Activated CD4-positive, alpha-beta T cell treated with anti-CD3 and anti-CD28 coated beads for 48 hours (primary cell): ENCODE measurements around the gene GDF15.
A peak's percentile ranks its signal among the peaks of the same experiment; 100 is the strongest.

Experiments
- DNase-seq: peaks from one replicate; pipeline ENCODE4 v3.0.0-alpha.2; 2020

The GDF15 gene

DNA sequence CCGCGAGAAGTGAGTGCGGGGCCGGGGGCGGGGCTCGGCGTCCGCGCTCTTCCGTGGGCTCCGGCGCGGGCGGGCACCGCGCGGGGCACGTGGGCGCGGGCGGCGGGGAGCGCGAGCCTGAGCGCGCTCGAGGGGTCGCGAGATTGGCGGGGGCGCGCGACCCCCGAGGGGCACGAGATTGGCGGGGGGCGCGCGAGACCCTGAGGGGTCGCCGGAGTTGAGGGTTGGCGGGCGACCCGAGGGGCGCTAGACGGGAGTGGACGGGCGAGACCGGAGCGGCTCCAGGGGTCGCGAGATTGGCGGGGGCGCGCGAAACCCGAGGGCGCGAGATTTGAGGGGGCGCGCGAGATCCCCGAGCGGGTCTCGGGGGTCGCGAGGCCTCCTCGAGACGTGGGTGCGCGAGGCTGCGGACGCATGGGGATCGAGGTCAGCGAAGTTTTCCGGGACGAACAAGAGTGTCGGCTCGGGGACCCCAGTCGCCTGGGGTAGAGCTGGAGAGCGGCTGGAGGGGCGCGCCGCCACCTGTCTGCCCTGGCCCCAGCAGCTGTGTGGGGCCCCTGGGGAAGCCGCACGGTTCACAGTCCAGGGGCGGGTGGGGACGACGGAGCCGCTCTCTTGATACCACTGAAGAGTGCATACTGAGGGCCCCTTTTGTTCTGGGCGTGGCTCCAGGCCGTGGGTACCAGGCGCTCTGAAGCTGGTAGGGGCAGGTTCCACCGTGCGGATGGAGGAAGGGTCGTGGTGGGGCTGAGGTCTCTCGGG lies 33.9 kb downstream of the GDF15 start:
- DNase-seq = peak; percentile 70

DNA sequence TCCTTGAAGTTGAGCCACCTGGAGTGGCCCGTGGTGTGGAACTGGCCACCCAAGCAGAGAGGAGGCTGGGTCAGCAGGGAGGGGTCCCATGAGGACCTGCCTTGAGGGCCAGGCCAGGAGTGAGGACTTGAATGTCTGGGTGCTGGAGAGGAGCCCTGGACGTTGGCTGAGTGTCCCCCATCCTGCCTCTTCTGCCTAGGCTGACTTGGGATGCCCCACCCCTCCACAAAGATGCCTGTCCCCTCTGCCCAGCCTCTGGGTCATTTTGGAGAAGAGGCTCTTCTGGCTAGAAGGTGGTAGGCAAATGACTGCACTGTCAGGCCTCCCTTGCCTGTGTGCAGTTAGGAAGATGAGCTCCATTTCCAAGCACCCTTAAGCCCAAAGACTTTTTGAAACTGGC lies 35.0 kb downstream of the GDF15 start:
- no peak for DNase-seq

DNA sequence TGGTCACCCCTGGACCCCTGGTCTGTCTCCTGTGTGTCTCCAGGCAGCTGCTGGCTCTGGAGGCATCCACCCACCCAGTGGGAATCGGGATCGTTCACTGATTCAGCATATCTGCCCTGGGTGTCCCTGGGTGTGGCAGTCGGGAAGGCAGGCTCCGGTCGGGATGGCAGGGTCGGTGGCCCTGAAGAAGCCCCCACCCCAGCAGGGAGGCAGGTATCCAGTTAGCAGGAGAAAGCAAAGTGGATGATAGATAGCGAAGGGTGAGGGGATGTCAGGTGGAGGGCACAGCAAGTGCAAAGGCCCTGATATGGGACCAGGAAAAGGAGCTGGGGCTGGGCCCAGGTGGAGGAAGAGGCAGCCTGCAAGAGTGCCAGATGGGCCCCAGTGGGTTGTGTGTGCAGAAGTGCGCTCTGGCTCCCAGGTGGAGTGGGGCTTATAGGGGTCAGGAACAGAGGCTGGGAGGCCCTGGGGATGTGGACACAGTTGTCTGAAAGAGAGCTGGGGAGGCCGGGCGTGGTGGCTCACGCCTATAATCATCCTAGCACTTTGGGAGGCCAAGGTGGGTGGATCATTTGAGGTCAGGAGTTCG lies 35.5 kb downstream of the GDF15 start:
- no peak for DNase-seq

DNA sequence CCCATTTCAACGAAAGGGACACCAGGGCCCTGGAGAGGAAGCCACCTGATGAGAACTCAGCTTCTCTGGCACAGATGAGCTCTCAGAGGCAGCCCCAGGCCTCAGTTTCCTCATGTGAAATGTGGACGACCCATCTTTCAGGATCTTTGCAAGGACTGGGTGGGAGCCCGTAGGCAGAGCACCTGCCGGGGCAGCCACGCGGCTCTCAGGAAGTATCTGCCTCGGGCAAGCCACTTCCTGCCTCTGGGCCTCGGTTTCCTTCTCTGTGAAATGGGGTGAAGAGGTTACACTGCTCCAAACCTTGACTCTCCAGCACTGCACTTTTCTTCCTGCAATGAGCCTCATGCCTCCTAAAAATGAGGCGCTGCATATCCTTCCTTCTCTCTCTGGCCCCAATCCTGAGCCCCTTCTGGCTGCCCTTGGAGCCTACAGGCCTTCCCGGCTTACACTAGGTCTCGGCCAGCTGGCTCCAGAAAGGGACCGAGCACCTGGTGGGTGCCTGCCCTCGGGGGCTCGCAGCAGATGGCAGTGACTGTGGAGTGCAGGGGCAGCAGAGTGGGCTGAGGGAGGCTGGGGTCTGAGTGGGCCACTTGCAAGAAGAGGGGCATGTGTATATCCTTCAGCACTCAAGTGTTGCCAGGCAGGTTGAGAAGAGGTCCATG lies 36.7 kb downstream of the GDF15 start:
- DNase-seq = no peak

DNA sequence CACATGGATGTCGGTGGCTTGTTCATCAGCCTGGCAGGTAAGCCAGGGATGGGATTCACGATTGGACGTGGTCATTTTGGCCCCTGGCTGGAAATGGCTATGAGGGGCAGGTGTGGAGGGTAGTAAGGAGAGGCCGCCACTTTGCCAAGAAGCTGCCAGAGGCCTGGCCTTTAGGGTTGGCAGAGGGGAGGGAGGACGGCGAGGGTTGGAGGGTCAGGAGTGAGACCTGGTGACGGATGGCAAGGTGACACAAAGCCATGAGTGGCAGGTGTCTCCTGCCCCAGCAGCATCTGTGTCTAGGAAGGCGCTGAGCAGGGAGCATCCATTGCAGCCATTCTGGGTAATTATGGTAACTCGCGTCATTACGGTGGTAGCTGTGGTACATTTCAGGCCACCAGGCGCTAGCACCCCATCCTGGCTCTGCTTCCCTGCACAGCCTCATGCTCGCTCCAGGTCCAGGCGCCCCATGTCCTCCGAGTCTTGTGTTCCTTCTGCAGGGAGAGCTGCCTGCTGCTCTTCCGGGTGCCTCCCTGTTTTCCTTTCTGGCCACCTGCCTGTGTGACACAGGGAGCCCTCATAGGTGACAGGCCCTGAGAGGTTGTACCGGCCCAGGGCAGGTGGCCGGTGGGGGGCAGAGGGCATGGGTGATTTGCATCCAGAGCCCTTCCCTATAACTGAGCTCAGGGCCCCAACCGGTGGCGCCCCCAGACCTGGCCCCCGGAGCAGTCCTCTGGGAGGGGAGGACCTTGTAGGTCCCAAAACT lies 37.5 kb downstream of the GDF15 start:
- no peak for DNase-seq

DNA sequence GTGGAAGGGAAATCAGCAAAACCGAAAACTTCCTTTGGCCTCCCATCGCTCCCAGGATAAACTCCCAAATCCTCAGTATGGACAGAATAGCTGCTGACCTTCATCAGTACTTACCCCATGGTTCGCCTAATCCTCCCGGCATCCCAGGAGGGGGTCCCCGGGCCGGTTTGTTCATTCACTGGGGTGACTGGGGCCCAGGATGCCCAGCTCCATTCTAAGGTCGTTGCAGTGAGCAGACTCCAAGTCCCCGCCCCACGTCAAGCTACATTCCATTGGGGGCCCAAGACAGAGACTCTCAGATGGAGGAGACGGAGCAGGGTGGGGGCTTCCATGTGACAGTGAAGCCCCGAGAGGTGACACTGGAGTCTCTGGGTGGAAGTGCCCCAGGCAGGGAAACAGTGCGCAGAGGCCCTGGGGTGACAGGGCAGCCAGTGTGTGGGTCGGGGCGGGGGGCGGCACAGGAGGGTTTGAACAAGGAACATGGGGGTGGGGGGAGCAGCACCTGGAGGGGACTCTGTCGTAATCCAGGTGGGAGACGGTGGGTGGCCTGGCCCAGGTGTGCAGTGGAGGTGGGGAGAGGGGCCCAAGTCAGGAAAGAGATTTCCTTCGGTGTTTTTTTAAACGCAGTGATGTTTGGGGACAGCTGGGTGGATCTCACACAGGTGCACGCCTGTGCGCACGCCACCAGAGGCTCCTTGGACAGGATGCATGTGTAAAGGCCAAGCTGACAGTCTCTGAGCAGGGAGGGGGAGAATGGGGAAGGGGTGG lies 38.3 kb downstream of the GDF15 start:
- no peak for DNase-seq

DNA sequence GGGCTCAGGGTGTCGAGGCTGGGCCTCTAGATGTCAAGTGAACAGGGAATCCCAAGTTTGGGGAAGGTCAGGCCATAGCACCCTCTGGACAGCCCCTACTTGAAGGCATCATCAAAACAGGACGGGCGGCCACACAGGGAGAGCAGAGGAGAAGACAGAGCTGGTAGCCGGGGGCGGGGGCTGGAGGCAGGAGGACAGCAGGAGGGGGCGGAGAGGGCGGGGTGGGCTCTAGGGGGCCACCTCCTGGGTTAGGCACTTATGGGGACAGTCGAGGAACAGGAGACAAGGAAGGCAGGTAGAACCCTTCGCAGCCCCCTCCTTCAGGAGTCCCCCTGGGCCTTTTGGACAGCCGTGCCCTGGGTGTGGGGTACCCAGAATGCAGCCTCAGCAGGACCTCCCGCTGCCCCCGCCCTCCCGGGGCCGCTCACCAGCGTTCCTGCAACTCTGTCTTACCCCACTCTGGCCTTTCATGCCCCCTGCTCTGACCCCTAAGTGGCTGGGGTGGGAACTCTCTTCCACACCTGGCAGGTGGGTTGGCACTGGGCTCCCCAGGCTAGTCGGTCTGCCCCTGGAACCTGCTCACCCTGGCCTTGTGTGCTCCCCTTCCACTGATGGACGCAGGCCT lies 39.0 kb downstream of the GDF15 start:
- DNase-seq = no peak

DNA sequence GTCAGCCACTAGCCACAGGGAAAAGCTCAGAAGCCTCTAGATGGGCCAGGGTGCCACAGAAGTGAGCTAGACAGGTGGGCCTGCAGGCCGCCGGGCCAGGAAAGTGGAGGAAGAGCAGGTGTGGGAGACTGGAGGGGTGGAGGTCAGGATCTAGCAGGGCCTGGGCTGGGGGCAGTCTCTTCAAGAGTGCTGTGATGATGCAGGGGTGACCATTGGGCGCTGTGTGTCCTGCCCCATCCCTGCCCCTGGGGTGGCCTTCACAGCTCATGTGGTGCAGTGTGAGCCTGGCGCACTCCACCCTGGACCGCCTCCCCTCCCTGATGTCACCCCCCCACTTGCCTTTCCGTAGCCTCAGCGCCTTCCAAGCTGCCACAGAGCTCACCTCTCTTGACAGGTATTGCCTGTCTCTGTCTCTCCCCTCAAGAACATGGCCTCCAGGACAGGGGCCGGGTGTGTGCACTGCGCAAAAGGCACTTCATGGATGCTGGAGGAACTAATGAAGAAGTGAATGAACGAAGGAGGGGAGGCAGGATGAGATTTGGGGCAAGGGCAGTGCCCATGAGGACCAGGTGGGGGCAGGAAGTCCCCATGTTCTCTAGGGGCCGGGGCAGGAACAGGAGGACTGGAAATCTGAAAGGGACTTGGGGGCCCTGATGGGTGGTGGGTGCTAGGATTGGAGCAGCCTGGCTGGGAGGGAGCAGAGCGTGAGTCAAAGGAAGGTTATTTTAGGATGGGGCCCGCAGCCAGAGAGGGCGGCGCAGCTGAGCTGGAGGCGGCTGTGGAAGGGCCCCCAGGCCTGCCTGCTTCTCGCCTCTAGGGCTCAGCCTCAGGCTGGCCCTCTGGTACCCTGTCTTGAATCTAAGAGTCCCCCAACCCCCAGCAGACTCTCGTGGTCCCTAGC lies 39.8 kb downstream of the GDF15 start:
- no peak for DNase-seq

DNA sequence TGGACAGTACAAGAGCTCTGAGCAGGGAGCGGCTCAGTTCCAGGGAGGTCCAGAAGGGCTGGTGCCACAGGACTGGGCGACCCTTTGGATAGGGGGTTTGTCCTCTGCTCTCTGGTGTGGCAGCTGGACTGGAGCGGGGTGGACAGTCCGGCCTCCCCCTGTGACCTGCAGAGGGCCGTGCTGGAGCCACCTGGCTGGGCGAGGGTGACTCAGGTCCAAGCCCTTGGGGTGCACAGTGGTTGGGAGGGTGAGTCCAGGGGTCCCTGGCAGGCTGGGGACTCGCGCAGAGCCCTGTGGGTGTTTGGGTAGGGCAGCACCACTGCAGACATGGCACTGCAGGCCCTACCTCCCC lies 40.4 kb downstream of the GDF15 start:
- no peak for DNase-seq

DNA sequence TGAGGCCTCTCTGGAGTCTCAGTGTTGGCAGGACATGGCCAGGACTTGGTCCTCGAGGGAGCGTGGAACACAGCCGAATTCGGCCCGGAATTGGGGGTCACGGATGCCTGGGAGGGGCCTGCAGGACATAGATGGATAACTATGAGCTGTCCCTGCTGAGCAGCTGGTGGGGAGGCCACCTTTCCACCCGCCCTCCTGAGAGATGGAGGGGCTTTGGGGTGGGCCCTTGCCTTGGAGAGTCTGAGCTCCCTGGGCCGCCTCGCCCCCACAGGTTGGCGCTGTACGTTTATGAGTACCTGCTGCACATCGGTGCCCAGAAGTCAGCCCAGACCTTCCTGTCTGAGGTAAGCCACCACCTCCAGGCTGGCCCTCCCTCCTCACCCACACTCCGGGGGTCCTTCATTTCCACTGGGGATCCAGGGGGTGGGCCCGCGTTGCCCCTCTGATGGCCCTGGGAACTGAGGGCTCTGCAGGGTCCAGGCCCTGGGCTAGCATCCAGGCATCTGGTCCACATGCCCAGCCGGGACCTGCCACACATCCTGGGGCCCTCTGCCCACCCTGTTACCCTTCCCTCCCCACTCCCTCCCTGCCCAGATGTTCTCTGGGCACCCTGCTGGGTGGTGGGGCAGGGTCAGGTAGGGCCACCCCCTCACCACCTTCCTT lies 41.3 kb downstream of the GDF15 start:
- DNase-seq = no peak

DNA sequence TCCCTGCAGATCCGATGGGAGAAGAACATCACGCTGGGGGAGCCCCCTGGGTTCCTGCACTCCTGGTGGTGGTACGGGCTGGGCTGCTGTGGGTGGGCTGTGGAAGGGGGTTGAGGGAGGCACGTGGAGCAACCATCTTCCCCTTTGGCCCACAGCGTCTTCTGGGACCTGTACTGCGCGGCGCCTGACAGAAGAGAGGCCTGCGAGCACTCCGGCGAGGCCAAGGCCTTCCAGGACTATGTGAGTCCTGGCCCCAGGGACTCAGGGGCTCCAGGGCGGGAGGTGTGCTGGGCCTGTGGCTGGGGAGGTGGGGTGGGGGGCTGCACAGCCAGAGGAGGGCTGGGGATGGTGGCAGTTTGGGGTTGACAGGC lies 41.8 kb downstream of the GDF15 start:
- no peak for DNase-seq

DNA sequence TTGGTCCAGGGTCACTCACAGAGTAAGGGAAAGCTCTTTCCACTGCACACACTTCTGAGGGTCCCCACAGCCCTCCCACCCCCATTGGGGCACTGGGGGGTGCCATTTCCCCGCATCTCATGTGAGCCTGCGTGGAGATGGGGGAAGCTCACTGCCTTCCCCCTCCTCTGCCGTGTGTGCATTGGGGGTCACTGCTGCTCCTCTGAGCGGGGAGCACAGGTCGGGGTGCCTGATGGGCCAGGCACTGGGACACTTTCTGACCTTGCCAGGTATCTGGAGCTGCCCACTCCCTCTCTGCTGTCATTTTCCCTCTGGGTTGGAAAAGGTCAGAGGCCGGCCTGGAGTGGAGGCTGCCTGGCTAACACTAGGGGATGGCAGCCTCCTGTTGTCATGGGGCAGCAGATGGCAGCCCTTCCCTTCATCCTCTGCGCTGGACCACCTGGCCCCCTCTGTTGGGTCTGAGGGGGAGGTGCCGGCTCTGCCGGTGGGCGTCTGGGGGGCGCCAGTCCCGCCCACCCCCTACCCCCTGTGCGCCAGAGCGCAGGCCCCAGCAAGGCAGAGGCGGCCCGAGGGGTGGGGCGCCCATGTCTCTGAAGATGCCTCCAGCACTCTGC lies 42.3 kb downstream of the GDF15 start:
- no peak for DNase-seq

DNA sequence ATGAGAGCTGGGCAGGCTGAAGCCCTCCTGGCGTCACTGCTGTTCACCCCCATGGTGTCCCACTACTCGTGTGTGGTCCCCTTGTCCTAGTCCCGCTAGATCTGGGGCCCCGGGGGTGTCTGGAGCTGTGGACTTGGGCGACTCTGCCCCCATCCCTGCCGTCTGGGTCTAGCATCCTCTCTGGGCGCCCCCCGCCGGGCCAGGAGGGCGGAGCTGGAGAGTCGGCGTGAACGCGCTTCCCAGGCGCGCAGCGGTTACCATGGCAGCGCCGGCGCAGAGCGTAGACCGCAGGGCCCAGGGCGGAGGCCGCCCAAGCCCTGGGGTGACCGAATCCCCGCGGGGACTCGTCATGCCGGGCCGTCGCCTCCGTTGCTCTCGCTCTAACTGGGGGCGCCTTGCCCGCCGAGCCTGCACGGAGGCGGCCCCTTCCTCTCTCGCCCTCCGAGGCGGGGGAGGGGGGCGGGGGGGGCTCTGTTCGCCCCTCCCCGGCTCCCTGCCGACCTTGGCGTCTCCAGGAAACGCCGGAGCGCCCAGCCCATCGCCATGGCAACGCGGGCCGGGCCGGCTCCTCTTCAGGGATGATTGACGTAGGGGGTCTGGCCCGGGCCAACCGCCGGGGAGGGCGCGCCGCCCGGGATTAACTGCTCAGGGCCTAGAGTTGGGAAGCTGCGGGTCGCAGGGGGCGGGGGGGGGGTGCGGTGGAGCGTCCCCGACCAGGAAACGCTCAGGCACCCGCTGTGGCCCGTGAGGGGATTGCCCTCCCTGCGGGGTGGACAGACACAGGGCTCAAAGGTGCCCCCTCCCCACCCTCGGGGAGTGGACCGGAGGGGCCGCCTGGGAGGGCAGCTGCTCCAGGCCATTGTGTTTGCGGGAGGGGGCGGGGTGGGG lies 43.1 kb downstream of the GDF15 start:
- DNase-seq = peak; percentile 81

DNA sequence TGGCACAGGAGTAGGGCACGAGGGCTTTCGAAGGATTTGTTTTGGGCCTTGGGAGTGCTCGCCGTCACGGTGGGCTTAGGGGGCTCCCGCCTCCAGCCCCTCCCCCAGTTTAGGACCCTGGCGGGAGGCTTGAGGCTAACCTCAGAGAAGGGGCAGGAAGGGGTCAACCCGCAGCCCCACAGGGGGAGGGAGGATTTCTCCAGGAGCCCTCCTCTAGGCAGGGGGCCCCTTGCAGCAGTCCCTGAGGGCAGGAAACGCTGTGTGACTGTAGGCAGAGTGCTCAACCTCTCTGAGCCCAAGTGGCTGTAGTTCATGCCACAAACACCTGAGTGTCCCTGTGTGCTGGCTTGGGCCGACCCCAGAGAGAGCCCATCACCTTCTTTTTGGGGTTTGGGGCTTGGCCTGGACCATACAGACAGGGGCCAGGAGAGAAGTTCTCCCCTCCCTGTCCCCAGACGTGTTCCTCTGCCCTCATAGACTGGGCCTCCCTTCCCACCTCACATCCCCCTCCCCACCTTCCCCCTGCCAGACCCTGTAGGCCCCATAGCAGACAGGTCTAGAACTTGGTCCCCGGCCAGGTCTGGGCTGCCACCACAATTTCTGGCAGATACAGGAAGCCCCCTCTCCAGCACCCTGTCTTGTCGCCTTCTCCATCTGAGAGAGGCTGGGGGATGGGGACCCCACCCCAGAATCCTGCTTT lies 43.9 kb downstream of the GDF15 start:
- no peak for DNase-seq

DNA sequence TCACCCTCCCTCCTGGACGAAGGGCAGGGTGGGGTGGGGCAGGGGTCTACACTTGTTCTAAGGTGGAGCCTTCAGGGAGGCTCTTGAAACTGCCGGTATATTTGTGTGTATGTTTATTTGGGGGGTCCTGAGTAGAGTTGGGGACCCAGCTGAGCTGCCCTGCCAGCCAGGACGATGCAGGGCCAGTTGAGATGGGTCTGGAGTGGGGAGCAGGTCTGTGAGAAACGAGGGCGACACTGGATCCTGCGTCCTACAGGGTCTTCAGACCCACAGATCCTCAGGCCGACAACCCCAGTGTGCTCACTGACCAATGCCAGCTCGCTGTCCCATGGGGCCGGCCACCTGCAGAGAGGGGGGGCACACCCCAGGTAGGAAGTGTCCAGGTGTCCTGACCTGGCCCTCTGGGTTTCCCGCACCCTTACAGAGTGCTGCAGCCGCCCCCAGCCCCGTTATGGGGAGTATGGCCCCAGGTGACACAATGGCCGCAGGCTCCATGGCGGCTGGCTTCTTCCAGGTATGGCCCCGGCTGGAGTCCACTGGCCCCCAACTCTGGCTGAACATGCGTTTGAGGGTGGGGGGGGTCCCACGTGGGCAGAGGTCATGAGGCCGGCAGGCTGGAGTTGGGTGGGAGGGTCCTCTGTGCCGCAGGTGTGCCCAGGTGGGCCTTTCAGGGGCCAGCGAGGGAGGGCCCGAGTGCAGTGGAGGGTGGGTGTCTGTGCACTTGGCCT lies 44.6 kb downstream of the GDF15 start:
- DNase-seq = no peak

DNA sequence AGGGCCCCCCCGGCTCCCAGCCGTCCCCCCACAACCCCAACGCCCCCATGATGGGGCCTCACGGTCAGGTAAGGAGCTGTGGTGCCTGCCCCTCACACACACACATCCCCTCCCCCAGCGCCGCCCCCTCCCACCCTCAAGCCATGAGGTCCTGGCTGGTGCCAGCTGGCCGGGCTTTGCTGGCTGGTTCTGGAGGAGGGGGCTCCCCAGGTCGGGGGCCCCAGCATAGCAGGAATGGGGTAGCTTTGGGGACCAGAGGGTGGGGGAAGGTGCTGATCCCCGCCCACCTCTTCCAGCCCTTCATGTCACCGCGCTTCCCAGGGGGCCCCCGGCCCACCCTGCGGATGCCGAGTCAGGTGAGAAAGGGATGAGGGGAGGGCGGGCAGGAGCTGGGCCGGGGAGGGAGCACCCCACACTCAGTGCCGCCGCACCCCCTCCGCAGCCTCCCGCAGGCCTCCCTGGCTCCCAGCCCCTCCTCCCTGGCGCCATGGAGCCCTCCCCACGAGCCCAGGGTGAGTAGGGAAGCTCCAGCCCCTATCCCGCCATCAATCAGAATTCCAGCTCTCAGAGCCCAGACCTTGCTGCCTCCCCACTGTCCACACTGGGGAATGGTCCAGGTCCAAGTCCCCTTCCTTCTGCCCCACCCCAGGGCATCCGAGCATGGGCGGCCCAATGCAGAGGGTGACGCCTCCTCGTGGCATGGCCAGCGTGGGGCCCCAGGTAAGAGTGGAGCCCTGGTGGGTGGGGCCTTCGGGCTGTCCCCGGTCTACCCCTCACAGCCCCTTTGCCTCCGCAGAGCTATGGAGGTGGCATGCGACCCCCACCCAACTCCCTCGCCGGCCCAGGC lies 45.6 kb downstream of the GDF15 start:
- DNase-seq = no peak
